AG04449 (cell line): ENCODE data around the gene OR6C76.
"Not testable (repeated sequence)": the region's sequence is repeated elsewhere in the genome, so short reads cannot be mapped to it uniquely, and the experiment has no call there.

Source experiments
- CTCF ChIA-PET: fragments of 350-600 bp; formaldehyde crosslinking; extraction: SDS; loops from one replicate; lab custom pipeline; 2021; ENCODE audit warnings: antibody characterized with exemption; lab: Yijun Ruan, JAX
- POLR2A ChIA-PET: fragments of 400-600, 350-600 bp; formaldehyde crosslinking; extraction: SDS; loops from one replicate; lab custom pipeline; 2020; ENCODE audit warnings: antibody characterized with exemption, inconsistent platforms; lab: Yijun Ruan, JAX
- DNase-seq: peaks from one replicate; pipeline ENCODE4 v3.0.0-alpha.2; 2010; ENCODE audit warnings: low read depth, low spot score
- H3K4me3 ChIP-seq: 2 replicates; pipeline ENCODE4 v1.5.1; 2011; ENCODE audit warnings: low read depth, mild to moderate bottlenecking, control low read depth, low read length
- CTCF ChIP-seq: IDR thresholded peaks from one replicate; pipeline ENCODE4 v1.5.1; 2011; ENCODE audit warnings: mild to moderate bottlenecking, moderate library complexity, low read length, control low read depth, inconsistent platforms; ENCODE audit not compliant: insufficient read depth; ENCODE audit errors: missing control alignments

Gene OR6C76

GRCh38 chr12:55414396-55414823 lies 11.6 kb upstream of the OR6C76 start:
- DNase-seq, CTCF ChIA-PET, POLR2A ChIA-PET, H3K4me3 ChIP-seq: not testable (repeated sequence)

- DNase-seq, CTCF ChIA-PET, POLR2A ChIA-PET, H3K4me3 ChIP-seq: not testable (repeated sequence)
Observed at GRCh38 chr12:55414889-55415288, 11.2 kb upstream of the OR6C76 start.

GRCh38 chr12:55416961-55417360 lies 9.1 kb upstream of the OR6C76 start:
- ChIA-PET CTCF (no interaction called here), POLR2A (no interaction called here)
- no peak for DNase-seq
- TF ChIP-seq CTCF = no peak
- H3K4me3 ChIP-seq = no peak overlapping the region

- DNase-seq = no peak
- no peak for TF ChIP-seq CTCF
- POLR2A ChIA-PET = no interaction called here
- no peak overlapping the region for H3K4me3 ChIP-seq
- CTCF ChIA-PET = no interaction called here
Observed at GRCh38 chr12:55420307-55420962, 5.6 kb upstream of the OR6C76 start.

- ChIA-PET POLR2A (no interaction called here), CTCF (no interaction called here)
- no peak for TF ChIP-seq CTCF
- no peak for DNase-seq
- H3K4me3 ChIP-seq = no peak overlapping the region
Observed at GRCh38 chr12:55428331-55429243, 2.5 kb downstream of the OR6C76 start.

GRCh38 chr12:55441233-55441632 lies 15.2 kb downstream of the OR6C76 start:
- POLR2A ChIA-PET, H3K4me3 ChIP-seq, DNase-seq, CTCF ChIA-PET: not testable (repeated sequence)

- no peak within 1 kb of the TSS for H3K4me3 ChIP-seq
- TF ChIP-seq CTCF = no peak
- CTCF ChIA-PET = no interaction called here
- no peak for DNase-seq
- POLR2A ChIA-PET = no interaction called here
Observed at GRCh38 chr12:55443776-55444175, 17.7 kb downstream of the OR6C76 start, which contains the start of gene OR6C2. Gene OR6C2, plus strand, starts transcription at chr12:55444076. Its CDS starts 8,138 bp downstream, at chr12:55452214.

GRCh38 chr12:55445357-55445756 lies 19.3 kb downstream of the OR6C76 start:
- no peak for DNase-seq
- POLR2A ChIA-PET = no interaction called here
- H3K4me3 ChIP-seq = no peak overlapping the region
- CTCF ChIA-PET = no interaction called here
- TF ChIP-seq CTCF = no peak
